ENCODE results near the gene SFXN4.

- TF ChIP-seq TAF1 (IDR thresholded peaks at IDR 0.05; ENCODE audit: borderline replicate concordance, insufficient read depth, low read length) = no peak
- TF ChIP-seq REST (IDR thresholded peaks at IDR 0.05; ENCODE audit: insufficient read depth in 1 of 2, low read depth in 2 of 2, low read length in 2 of 2) = no peak
- TF ChIP-seq POLR2AphosphoS5 (IDR thresholded peaks at IDR 0.05; ENCODE audit: low read depth, low read length) = no peak
- no peak for TF ChIP-seq SIN3A (IDR thresholded peaks at IDR 0.05; ENCODE audit: borderline replicate concordance, insufficient read depth, low read length)
- no peak for TF ChIP-seq FOXP2 (optimal IDR thresholded peaks at IDR 0.05; ENCODE audit: borderline replicate concordance, extremely low read depth, extremely low read length, insufficient read depth)
Observed at GRCh38 chr10:119118231-119118630, 47.3 kb downstream of the SFXN4 start.

Data from PFSK-1 (cell line).